Hepatocyte (in vitro differentiated cells): ENCODE measurements around the gene TMEM176B. TPM values are rescaled to one million over a fixed set of nuclear protein-coding genes. Genes with fewer than 3 reads are reported as not detected.

Experiments
- DNase-seq: peaks from one replicate; pipeline ENCODE4 v3.0.0-alpha.2; 2016; ENCODE audit warnings: low spot score
- H2AFZ ChIP-seq: fragments of 200-600 bp; sonication (generic); 2 replicates; pipeline ENCODE4 v1.6.0; 2016; ENCODE audit warnings: antibody characterized with exemption, mild to moderate bottlenecking
- H3K27ac ChIP-seq: fragments of 200-600 bp; sonication (generic); 2 replicates; pipeline ENCODE4 v1.5.1; 2016; ENCODE audit warnings: mild to moderate bottlenecking
- H3K27me3 ChIP-seq: fragments of 200-600 bp; sonication (generic); 2 replicates; pipeline ENCODE4 v1.6.1; 2016
- H3K36me3 ChIP-seq: fragments of 200-600 bp; sonication (generic); replicated peaks from 2 replicates; pipeline ENCODE4 v1.5.1; 2016; ENCODE audit warnings: low read depth; ENCODE audit not compliant: insufficient read depth
- H3K4me1 ChIP-seq: fragments of 200-600 bp; sonication (generic); 2 replicates; pipeline ENCODE4 v1.5.1; 2016; ENCODE audit warnings: mild to moderate bottlenecking, moderate library complexity; ENCODE audit not compliant: insufficient read depth
- H3K4me2 ChIP-seq: fragments of 200-600 bp; sonication (generic); 2 replicates; pipeline ENCODE4 v1.6.0; 2016
- H3K4me3 ChIP-seq: fragments of 200-600 bp; sonication (generic); 2 replicates; pipeline ENCODE4 v1.5.1; 2016; ENCODE audit warnings: mild to moderate bottlenecking
- H3K79me2 ChIP-seq: fragments of 200-600 bp; sonication (generic); 2 replicates; pipeline ENCODE4 v1.6.0; 2017; ENCODE audit warnings: mild to moderate bottlenecking
- H3K9me2 ChIP-seq: fragments of 200-600 bp; sonication (generic); replicated peaks from 2 replicates; pipeline ENCODE4 v1.6.0; 2017; ENCODE audit warnings: mild to moderate bottlenecking; ENCODE audit not compliant: insufficient read depth
- H3K9me3 ChIP-seq: fragments of 200-600 bp; sonication (generic); 2 replicates; pipeline ENCODE4 v1.5.1; 2016; ENCODE audit warnings: low read depth, mild to moderate bottlenecking
- H4K20me1 ChIP-seq: fragments of 200-600 bp; sonication (generic); 2 replicates; pipeline ENCODE4 v1.6.0; 2016; ENCODE audit warnings: mild to moderate bottlenecking; ENCODE audit not compliant: insufficient read depth, poor library complexity, severe bottlenecking
- EZH2 ChIP-seq: fragments of 200-600 bp; sonication (generic); IDR thresholded peaks from 2 replicates; pipeline ENCODE4 v1.6.1; 2016; ENCODE audit warnings: antibody characterized with exemption, mild to moderate bottlenecking, borderline replicate concordance
- EZH2phosphoT487 ChIP-seq: fragments of 200-600 bp; sonication (generic); IDR thresholded peaks from one replicate; pipeline ENCODE4 v1.6.1; 2018; ENCODE audit warnings: antibody characterized with exemption, mild to moderate bottlenecking, low read depth, moderate library complexity; ENCODE audit not compliant: unreplicated experiment, severe bottlenecking
- WGBS: methylation state at CpG from one replicate; pipeline ENCODE4 v1.1.6; 2016; ENCODE audit warnings: low lambda C conversion rate; ENCODE audit errors: missing lambda C conversion rate; 5-methylcytosine and 5-hydroxymethylcytosine counted together
- polyA plus RNA-seq: library from polyadenylated mRNA; unstranded; fragments of >200 nt; fragmentation: Nextera tagmentation; extraction: Ambion mirVana; gene quantifications from 2 replicates; pipeline ENCODE4 v1.2.1, GENCODE V29; 2016
- total RNA-seq: library from RNA; depleted of rRNA; stranded (reverse); fragments of >200 nt; gene quantifications from 2 replicates; pipeline ENCODE4 v1.2.3, GENCODE V29; 2014
- TF ChIP-seq, protein P1 (sequence below): fragments of 200-600 bp; sonication (generic); IDR thresholded peaks from 2 replicates; pipeline ENCODE4 v1.5.1; 2016; ENCODE audit warnings: antibody characterized with exemption, mild to moderate bottlenecking; ENCODE audit not compliant: poor library complexity

TMEM176B gene
- total and polyA plus RNA-seq, 2 experiments from 2014 or later = 200 to 204 TPM

GRCh38 chr7:150826061-150826849 is 26.1 kb upstream of the TMEM176B start:
- Histone ChIP-seq H3K27me3 (no peaks in the 10 kb centered on the region), H3K9me3 (no peaks in the 10 kb centered on the region), H4K20me1 (no peaks in the 10 kb centered on the region), H3K9me2 (no peaks in the 10 kb centered on the region), H3K36me3 (no peaks in the 10 kb centered on the region), H2AFZ (no peak overlapping the region), H3K79me2 (no peaks in the 10 kb centered on the region), H3K4me3 (no peak overlapping the region), H3K27ac (no peak overlapping the region), H3K4me2 (no peak overlapping the region), H3K4me1 (no peaks in the 10 kb centered on the region)
- WGBS = 71% methylated on average over 6 of the region's 6 CpGs
- DNase-seq = no peak
- TF ChIP-seq EZH2phosphoT487 (no peak), EZH2 (no peak)
- TF ChIP-seq, protein P1, sequence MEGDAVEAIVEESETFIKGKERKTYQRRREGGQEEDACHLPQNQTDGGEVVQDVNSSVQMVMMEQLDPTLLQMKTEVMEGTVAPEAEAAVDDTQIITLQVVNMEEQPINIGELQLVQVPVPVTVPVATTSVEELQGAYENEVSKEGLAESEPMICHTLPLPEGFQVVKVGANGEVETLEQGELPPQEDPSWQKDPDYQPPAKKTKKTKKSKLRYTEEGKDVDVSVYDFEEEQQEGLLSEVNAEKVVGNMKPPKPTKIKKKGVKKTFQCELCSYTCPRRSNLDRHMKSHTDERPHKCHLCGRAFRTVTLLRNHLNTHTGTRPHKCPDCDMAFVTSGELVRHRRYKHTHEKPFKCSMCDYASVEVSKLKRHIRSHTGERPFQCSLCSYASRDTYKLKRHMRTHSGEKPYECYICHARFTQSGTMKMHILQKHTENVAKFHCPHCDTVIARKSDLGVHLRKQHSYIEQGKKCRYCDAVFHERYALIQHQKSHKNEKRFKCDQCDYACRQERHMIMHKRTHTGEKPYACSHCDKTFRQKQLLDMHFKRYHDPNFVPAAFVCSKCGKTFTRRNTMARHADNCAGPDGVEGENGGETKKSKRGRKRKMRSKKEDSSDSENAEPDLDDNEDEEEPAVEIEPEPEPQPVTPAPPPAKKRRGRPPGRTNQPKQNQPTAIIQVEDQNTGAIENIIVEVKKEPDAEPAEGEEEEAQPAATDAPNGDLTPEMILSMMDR = no peak

DNA sequence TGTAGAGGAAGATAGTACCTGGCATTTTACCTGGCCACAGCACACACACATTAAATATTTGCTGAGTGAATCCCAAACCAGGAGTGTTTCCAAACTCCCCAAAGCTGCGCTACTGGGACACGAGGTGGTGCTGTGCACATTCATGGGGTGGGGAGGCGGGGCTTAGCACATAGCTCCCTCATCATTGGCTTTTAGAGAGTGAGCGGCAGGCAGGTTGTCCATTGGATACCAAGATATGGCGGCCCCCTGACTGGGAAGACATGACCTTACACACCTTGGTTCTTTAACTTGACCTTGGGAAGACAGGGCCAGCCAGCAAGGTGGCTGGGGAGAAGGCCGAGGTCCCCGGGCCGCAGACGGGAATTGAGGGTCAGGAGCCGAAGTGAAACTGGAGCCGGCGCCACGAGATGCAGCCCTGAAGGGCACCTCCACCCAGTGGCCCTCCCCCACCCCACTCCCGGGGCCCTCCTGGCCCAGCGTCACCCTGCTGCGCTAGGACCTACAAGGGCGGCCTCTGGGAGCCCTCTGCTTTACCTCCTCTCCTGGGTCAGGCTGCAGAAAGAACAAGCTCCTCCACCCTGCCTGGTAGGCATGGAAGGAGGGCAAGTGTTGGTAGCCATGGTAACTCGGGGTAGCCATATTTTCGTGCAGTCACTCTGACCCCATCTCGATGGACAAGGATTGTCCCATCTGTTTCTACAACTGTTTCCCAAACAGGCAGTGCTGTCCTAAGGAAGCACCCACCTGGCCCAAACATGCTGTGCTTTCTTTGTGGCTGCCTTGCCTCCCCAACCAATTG is 24.4 kb upstream of the TMEM176B start:
- Histone ChIP-seq H3K4me3 (no peak overlapping the region), H2AFZ (no peak overlapping the region), H3K4me2 (no peak overlapping the region), H3K4me1 (no peaks in the 10 kb centered on the region), H4K20me1 (no peaks in the 10 kb centered on the region), H3K36me3 (no peaks in the 10 kb centered on the region), H3K9me3 (no peaks in the 10 kb centered on the region), H3K9me2 (no peaks in the 10 kb centered on the region), H3K27ac (no peak overlapping the region), H3K27me3 (no peaks in the 10 kb centered on the region), H3K79me2 (no peaks in the 10 kb centered on the region)
- WGBS = 92% methylated on average over 17 of the region's 20 CpGs
- TF ChIP-seq, protein P1 = no peak
- TF ChIP-seq EZH2phosphoT487 (no peak), EZH2 (no peak)
- DNase-seq = no peak

DNA sequence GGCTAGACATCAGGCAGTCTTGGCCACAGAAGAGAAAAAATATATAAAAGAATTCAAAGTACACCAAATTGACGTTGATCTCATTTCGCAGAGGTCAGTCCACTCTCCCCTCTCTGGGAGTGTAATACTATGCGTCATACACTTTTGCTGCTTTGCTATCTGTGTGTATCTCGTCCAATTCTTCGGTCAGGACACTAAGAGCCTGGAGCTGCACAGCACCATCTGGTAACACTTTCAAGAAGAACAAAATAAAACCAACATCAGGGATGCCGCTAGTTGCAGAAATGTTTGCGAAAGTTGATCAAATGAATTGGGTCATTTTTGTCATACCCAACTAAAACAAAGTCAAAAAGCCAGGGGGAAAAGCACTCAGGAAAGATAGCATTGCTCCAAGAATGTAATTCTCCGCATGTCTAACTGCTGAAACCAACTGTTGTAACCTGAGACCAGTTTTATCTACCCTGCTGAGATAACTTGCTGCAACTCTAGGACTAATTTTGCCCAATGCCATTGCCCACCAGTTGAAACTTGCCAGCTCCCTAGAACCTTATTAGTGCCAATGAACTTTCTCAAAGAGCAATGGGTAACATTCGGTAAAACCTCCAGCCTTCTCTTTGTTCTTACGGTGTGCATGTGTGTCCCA is 23.4 kb upstream of the TMEM176B start:
- WGBS = 72% methylated on average over 10 of the region's 10 CpGs
- no peak for TF ChIP-seq EZH2
- H2AFZ ChIP-seq = no peak overlapping the region

More for the DNA sequence above, 23.4 kb upstream of the TMEM176B start:
- no peak overlapping the region for H3K4me2 ChIP-seq
- H3K36me3 ChIP-seq = no peaks in the 10 kb centered on the region
- no peaks in the 10 kb centered on the region for H4K20me1 ChIP-seq
- no peak overlapping the region for H3K27ac ChIP-seq
- no peaks in the 10 kb centered on the region for H3K79me2 ChIP-seq
- DNase-seq = no peak
- H3K27me3 ChIP-seq = no peaks in the 10 kb centered on the region
- no peaks in the 10 kb centered on the region for H3K9me2 ChIP-seq
- no peaks in the 10 kb centered on the region for H3K4me1 ChIP-seq
- no peak overlapping the region for H3K4me3 ChIP-seq
- no peaks in the 10 kb centered on the region for H3K9me3 ChIP-seq
